GM12874 (cell line): ENCODE data around the gene ACSM6.
A peak's percentile ranks its signal among the peaks of the same experiment; 100 is the strongest.

Experiments used
- CTCF ChIP-seq: IDR thresholded peaks from 2 replicates; pipeline ENCODE4 v1.5.1; 2011; ENCODE audit warnings: low read depth, mild to moderate bottlenecking, control low read depth, low read length, moderate library complexity; ENCODE audit not compliant: insufficient read depth

The ACSM6 gene

DNA sequence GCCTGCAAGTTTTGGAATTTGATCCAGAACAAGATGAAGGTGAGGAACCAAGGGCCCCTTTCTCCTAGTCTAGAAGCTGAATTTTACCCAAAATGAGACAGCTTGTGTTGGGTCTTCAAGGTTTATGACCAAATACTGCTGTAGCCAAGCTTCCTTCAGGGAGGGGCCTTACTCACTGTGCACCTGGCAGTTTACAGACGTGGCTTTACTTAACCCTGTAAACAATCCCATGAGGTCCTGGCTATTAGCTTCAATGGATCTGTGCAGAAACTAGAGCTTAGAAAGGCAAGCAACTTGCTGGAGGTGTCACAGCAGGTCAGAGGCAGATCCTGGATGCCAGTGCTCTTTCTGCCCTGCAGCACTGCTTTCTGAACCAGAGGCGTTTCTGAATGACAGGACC is 50.1 kb downstream of the ACSM6 start:
- no peak for TF ChIP-seq CTCF

DNA sequence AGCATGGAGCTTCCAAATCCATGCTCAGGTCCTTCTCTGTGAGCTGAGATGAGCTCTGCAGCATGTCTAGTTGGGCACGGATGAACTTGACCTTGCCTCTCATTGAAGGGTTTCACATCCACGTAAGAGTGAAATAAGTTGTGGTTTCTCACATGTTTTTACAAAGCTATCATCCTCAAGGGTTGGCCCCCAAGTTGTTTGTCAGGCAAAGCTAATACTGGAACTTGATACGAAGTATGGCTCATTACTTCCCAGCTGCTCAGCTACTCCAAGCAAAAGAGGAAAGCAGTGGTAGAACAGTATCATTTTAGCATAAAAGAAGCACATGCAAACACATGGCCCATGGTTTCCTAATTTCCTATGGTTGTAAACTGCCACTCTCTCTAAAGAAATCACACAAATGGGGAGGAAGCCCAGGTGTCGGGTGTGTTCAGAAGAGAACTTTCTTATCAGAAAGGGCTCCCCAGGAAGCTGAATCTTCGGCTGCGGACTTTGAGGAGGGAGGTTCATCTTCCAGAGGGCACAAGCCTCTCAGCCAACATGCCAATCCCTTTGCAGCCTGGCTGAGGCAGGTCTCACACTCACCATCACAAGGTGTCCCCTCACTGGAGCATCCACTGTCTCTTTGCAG is 51.5 kb downstream of the ACSM6 start:
- no peak for TF ChIP-seq CTCF

- TF ChIP-seq CTCF = peak; percentile 72
These were observed 52.6 kb downstream of the ACSM6 start for GRCh38 chr10:95246582-95247051.

- no peak for TF ChIP-seq CTCF
These were observed 53.3 kb downstream of the ACSM6 start for GRCh38 chr10:95247200-95247880.

GRCh38 chr10:95247881-95248583 is 54.0 kb downstream of the ACSM6 start:
- TF ChIP-seq CTCF = no peak

GRCh38 chr10:95248989-95249388 is 55.0 kb downstream of the ACSM6 start:
- no peak for TF ChIP-seq CTCF

GRCh38 chr10:95249467-95249866 is 55.4 kb downstream of the ACSM6 start:
- TF ChIP-seq CTCF = no peak
